Limb (tissue), 2 donors: ENCODE results near the gene CBL.
"Not testable (repeated sequence)": the region's sequence is repeated elsewhere in the genome, so short reads cannot be mapped to it uniquely, and the experiment has no call there.

Experiments
- DNase-seq, 2 donors: peaks; one replicate each; pipeline ENCODE4 v3.0.0-alpha.2; 2016; ENCODE audit errors: extremely low spot score in 2 of 2

CBL gene

GRCh38 chr11:119205574-119206510, at the start of gene CBL:
CBL (plus strand) TSS chr11:119206339; CDS start chr11:119206418, 79 bp downstream.
- peak; percentile 92 to 99 for DNase-seq

- DNase-seq, result no peak
These were observed 49.6 kb upstream of the CBL start for GRCh38 chr11:119156496-119156895.

- DNase-seq, result no peak
These were observed 49.1 kb upstream of the CBL start for GRCh38 chr11:119157063-119157462.

GRCh38 chr11:119158467-119158866, 47.7 kb upstream of the CBL start:
- DNase-seq, result no peak

GRCh38 chr11:119160151-119160550, 46.0 kb upstream of the CBL start:
- no peak for DNase-seq

- DNase-seq, result no peak
These were observed 44.3 kb upstream of the CBL start for GRCh38 chr11:119161871-119162270.

GRCh38 chr11:119166368-119167076, 39.6 kb upstream of the CBL start:
- no peak for DNase-seq

GRCh38 chr11:119167077-119167458, 39.1 kb upstream of the CBL start:
- DNase-seq, result not testable (repeated sequence)

- no peak for DNase-seq
These were observed 38.2 kb upstream of the CBL start for GRCh38 chr11:119167933-119168332.

GRCh38 chr11:119168471-119169281, 37.5 kb upstream of the CBL start, which contains the start of gene NLRX1:
NLRX1 (plus strand) TSS chr11:119168725; CDS start chr11:119171404, 2,679 bp downstream.
- peak; percentile 75 to 87 for DNase-seq

- DNase-seq, result peak in 1 of 2 donors; percentile 51
These were observed 36.8 kb upstream of the CBL start for GRCh38 chr11:119169282-119169719.

GRCh38 chr11:119172513-119172912, 33.6 kb upstream of the CBL start:
- no peak for DNase-seq

GRCh38 chr11:119173453-119173852, 32.7 kb upstream of the CBL start:
- DNase-seq, result no peak

- DNase-seq, result no peak
These were observed 30.6 kb upstream of the CBL start for GRCh38 chr11:119175493-119176077.

GRCh38 chr11:119178166-119178680, 27.9 kb upstream of the CBL start:
- no peak for DNase-seq

GRCh38 chr11:119179342-119179741, 26.8 kb upstream of the CBL start:
- no peak for DNase-seq

- DNase-seq, result no peak
These were observed 26.2 kb upstream of the CBL start for GRCh38 chr11:119179983-119180382.

GRCh38 chr11:119180729-119181676, 25.1 kb upstream of the CBL start:
- DNase-seq, result no peak

GRCh38 chr11:119181677-119182412, 24.3 kb upstream of the CBL start:
- DNase-seq, result no peak
